Heart right ventricle (tissue), 16 donors: Measurements from ENCODE around the gene BMPER. TPM values are rescaled to one million over a fixed set of nuclear protein-coding genes. Genes with fewer than 3 reads are reported as not detected.

ENCODE experiments used
- ATAC-seq, 8 donors: fragments of 200-7000 bp; cut with Tn5 transposase; one replicate each; pipeline ENCODE4 v1.9.1; 2020; ENCODE audit warnings: mild to moderate bottlenecking in 8 of 8, moderate library complexity in 8 of 8, moderate number of reproducible peaks in 1 of 8
- DNase-seq, 2 donors: peaks; one replicate each; pipeline ENCODE4 v3.0.0-alpha.2; 2020
- H3K27ac ChIP-seq, 10 donors: fragments of 200-600 bp; sonication (generic) in 2 of 10; one replicate each; pipeline versions ENCODE4 v1.5.0 to v1.8.0; 2020 to 2022; ENCODE audit warnings: mild to moderate bottlenecking in 3 of 10
- H3K27me3 ChIP-seq, 7 donors: fragments of 200-600 bp; one replicate each; pipeline ENCODE4 v1.8.0; 2021 to 2022; ENCODE audit warnings: mild to moderate bottlenecking in 2 of 7
- H3K36me3 ChIP-seq, 9 donors: fragments of 200-600 bp; sonication (generic) in 1 of 9; one replicate each; pipeline versions ENCODE4 v1.5.0 to v1.8.0; 2020 to 2022; ENCODE audit warnings: mild to moderate bottlenecking in 2 of 9
- H3K4me1 ChIP-seq, 9 donors: fragments of 200-600 bp; sonication (generic) in 1 of 9; one replicate each; pipeline versions ENCODE4 v1.5.0 to v1.8.0; 2020 to 2022; ENCODE audit warnings: mild to moderate bottlenecking in 4 of 9
- H3K4me3 ChIP-seq, 10 donors: fragments of 200-600 bp; sonication (generic) in 2 of 10; one replicate each; pipeline versions ENCODE4 v1.5.0 to v1.8.0; 2020 to 2022; ENCODE audit warnings: mild to moderate bottlenecking in 7 of 10, moderate library complexity in 2 of 10
- H3K9me3 ChIP-seq, 11 donors: fragments of 200-600 bp in 10 of 11; sonication (generic) in 2 of 11; one replicate each; pipeline versions ENCODE4 v1.5.0 to v1.8.0; 2013 to 2022; ENCODE audit warnings: mild to moderate bottlenecking in 2 of 11, control low read depth in 1 of 11, moderate library complexity in 1 of 11
- CTCF ChIP-seq, 9 donors: fragments of 200-600 bp; sonication (generic) in 2 of 9; IDR thresholded peaks; one replicate each; pipeline versions ENCODE4 v1.5.0 to v1.8.0; 2021 to 2022; ENCODE audit warnings: antibody characterized with exemption in 9 of 9, mild to moderate bottlenecking in 5 of 9, moderate library complexity in 1 of 9
- WGBS, 2 donors: extraction: QIAGEN DNeasy Blood & Tissue Kit; methylation state at CpG; one replicate each; pipeline ENCODE4 v1.1.7; 2013; ENCODE audit warnings: inconsistent platforms in 1 of 2; 5-methylcytosine and 5-hydroxymethylcytosine counted together
- intact Hi-C, 10 donors: fragments of 100-400 bp; cut with DNase I; formaldehyde crosslinking; loops; one replicate each; pipeline versions ENCODE4 v1.11.1 to v1.14.2; 2022
- polyA plus RNA-seq, 2 donors: library from polyadenylated mRNA; stranded (reverse); fragments of 200-250 nt; gene quantifications; one replicate each; pipeline ENCODE4 v1.2.3, GENCODE V29; 2013
- total RNA-seq, 10 donors: library from RNA; stranded (reverse); fragmentation: NEBNext Ultra II Directional in 3 of 10; extraction: Animal tissue kit (Norgen Biotek cat#: 25700) in 3 of 10; gene quantifications; one replicate each; pipeline versions ENCODE4 v1.2.1 to v1.2.4, GENCODE V29; 2021 to 2023
- donor health status: Arrhythmogenic right ventricular cardiomyopathy.
- donor health status: ischemic (EF 13 %, LVEDD 7.1; RV severe dilation, severe dysfunction).
- donor health status: healthy with polysubstance abuse.
- donor health status: DM: no; HTN: yes; CAD: no.
- donor health status: DM: no; HTN: no; CAD: no.
- donor health status: ischemic (EF 25% LVEDD 6.9; RV normal size, moderate dysfunction).
- donor health status: ischemic (EF 25% LVEDD 5.7; RV mildly dilated, moderate dysfunction).
- donor health status: healthy.
- donor health status: DM: yes; HTN: yes; CAD: no.
- donor health status: Ischemic cardiomyopathy.
- donor health status: ischemic (EF 35%, LVEDD 5.7; RV mildly dilated, moderate dysfunction).
- donor health status: nonischemic (EF 11% LVEDD 7.7; RV severe dilation, severe dysfunction).
- donor health status: DM: yes; HTN: yes; CAD: no.
- donor health status: PGD.
- donor health status: ischemic (EF 29% LVEDD 5.4; RV normal size, mild dysfunction).
- donor health status: nonischemic (EF 23%, LVEDD 6.1; RV moderate dilation, normal function).

Gene BMPER
- total and polyA plus RNA-seq, 12 donors, result 0.70 to 3.9 (median 1.5) TPM

- Histone ChIP-seq H3K36me3 (no peaks in the 10 kb centered on the region), H3K27ac (no peak overlapping the region), H3K4me3 (no peak overlapping the region), H3K9me3 (peaks cover 0 to 3% (median 0%) of the 10 kb centered on the region in 11 donors), H3K27me3 (no peaks in the 10 kb centered on the region), H3K4me1 (no peaks in the 10 kb centered on the region)
- no peak for TF ChIP-seq CTCF (IDR thresholded peaks at IDR 0.05)
- 79 to 84% methylated on average over 9 of the region's 9 CpGs for WGBS, 2 donors
- intact Hi-C loops, result loop anchor here in 2 of 10 donors (5.0 to 10.0 kb wide), 3 partner anchors 163 to 466 kb away; no protein-coding TSS in a partner anchor
- ATAC-seq (no peak), DNase-seq (no peak)
Observed at GRCh38 chr7:34131371-34131770, 226.0 kb downstream of the BMPER start.

- Histone ChIP-seq H3K27me3 (no peaks in the 10 kb centered on the region), H3K27ac (no peak overlapping the region), H3K36me3 (no peaks in the 10 kb centered on the region), H3K4me1 (peaks cover 0 to 3% (median 0%) of the 10 kb centered on the region in 9 donors), H3K9me3 (no peaks in the 10 kb centered on the region), H3K4me3 (no peak overlapping the region)
- no peak for TF ChIP-seq CTCF (IDR thresholded peaks at IDR 0.05)
- DNase-seq (no peak), ATAC-seq (no peak)
- intact Hi-C loops, result loop anchor here in 2 of 10 donors (5.0 to 10.0 kb wide), 3 partner anchors 161 to 464 kb away; no protein-coding TSS in a partner anchor
- WGBS, 2 donors, result 88 to 90% methylated on average over 8 of the region's 8 CpGs
Observed at GRCh38 chr7:34133356-34133982, 228.1 kb downstream of the BMPER start.

- H3K4me3 ChIP-seq, result no peak overlapping the region
- intact Hi-C loops, result loop anchor here in 2 of 10 donors (5.0 to 10.0 kb wide), 3 partner anchors 161 to 463 kb away; no protein-coding TSS in a partner anchor
- ATAC-seq (peak in 7 of 8 donors; percentile 61 to 75 (median 66)), DNase-seq (peak; percentile 55 to 56)
- H3K4me1 ChIP-seq, result peaks cover 0 to 3% (median 0%) of the 10 kb centered on the region in 9 donors
- H3K36me3 ChIP-seq, result no peaks in the 10 kb centered on the region
- H3K27ac ChIP-seq, result no peak overlapping the region
- no peaks in the 10 kb centered on the region for H3K9me3 ChIP-seq
- WGBS, 2 donors, result 35 to 38% methylated on average over 12 of the region's 12 CpGs
- TF ChIP-seq CTCF (IDR thresholded peaks at IDR 0.05), result peak; percentile 40 to 74 (median 69)
- H3K27me3 ChIP-seq, result no peaks in the 10 kb centered on the region
Observed at GRCh38 chr7:34133983-34134782, 228.8 kb downstream of the BMPER start.

GRCh38 chr7:34135924-34136323 is 230.6 kb downstream of the BMPER start:
- DNase-seq, result no peak
- intact Hi-C loops, result loop anchor here in 2 of 10 donors (5.0 to 10.0 kb wide), 3 partner anchors 159 to 459 kb away; no protein-coding TSS in a partner anchor
- Histone ChIP-seq H3K27me3 (no peaks in the 10 kb centered on the region), H3K36me3 (no peaks in the 10 kb centered on the region), H3K9me3 (no peaks in the 10 kb centered on the region), H3K4me3 (no peak overlapping the region), H3K4me1 (peaks cover 0 to 3% (median 0%) of the 10 kb centered on the region in 9 donors), H3K27ac (no peak overlapping the region)
- TF ChIP-seq CTCF (IDR thresholded peaks at IDR 0.05), result no peak
- WGBS, 2 donors, result 70 to 80% methylated on average over 4 of the region's 4 CpGs
- ATAC-seq, result no peak
